Measurements from ENCODE around the gene RANBP3.

RANBP3 gene

GRCh38 chr19:5921516-5922160 is 56.3 kb downstream of the RANBP3 start (continued):
- no peak for TF ChIP-seq PATZ1 (tag by site-specific recombination; IDR thresholded peaks at IDR 0.05)
- no peak for TF ChIP-seq ZNF544 (tag by site-specific recombination; IDR thresholded peaks at IDR 0.05)
- TF ChIP-seq, protein P1, sequence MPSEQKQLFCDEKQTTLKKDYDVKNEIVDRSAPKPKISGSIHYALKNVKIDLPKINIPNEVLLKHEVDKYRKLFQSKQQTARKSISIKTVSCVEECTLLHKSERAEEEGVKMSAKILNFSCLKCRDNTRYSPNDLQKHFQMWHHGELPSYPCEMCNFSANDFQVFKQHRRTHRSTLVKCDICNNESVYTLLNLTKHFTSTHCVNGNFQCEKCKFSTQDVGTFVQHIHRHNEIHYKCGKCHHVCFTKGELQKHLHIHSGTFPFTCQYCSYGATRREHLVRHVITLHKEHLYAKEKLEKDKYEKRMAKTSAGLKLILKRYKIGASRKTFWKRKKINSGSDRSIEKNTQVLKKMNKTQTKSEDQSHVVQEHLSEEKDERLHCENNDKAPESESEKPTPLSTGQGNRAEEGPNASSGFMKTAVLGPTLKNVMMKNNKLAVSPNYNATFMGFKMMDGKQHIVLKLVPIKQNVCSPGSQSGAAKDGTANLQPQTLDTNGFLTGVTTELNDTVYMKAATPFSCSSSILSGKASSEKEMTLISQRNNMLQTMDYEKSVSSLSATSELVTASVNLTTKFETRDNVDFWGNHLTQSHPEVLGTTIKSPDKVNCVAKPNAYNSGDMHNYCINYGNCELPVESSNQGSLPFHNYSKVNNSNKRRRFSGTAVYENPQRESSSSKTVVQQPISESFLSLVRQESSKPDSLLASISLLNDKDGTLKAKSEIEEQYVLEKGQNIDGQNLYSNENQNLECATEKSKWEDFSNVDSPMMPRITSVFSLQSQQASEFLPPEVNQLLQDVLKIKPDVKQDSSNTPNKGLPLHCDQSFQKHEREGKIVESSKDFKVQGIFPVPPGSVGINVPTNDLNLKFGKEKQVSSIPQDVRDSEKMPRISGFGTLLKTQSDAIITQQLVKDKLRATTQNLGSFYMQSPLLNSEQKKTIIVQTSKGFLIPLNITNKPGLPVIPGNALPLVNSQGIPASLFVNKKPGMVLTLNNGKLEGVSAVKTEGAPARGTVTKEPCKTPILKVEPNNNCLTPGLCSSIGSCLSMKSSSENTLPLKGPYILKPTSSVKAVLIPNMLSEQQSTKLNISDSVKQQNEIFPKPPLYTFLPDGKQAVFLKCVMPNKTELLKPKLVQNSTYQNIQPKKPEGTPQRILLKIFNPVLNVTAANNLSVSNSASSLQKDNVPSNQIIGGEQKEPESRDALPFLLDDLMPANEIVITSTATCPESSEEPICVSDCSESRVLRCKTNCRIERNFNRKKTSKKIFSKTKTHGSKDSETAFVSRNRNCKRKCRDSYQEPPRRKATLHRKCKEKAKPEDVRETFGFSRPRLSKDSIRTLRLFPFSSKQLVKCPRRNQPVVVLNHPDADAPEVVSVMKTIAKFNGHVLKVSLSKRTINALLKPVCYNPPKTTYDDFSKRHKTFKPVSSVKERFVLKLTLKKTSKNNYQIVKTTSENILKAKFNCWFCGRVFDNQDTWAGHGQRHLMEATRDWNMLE (tag by site-specific recombination; conservative IDR thresholded peaks at IDR 0.05; ENCODE audit: low read depth): no peak
- no peak for TF ChIP-seq ZNF335 (tag by site-specific recombination; conservative IDR thresholded peaks at IDR 0.05)
- TF ChIP-seq ZNF350 (tag by site-specific recombination; IDR thresholded peaks at IDR 0.05): no peak
- no peak for TF ChIP-seq ZSCAN30 (tag by site-specific recombination; IDR thresholded peaks at IDR 0.05)
- TF ChIP-seq, protein P2, sequence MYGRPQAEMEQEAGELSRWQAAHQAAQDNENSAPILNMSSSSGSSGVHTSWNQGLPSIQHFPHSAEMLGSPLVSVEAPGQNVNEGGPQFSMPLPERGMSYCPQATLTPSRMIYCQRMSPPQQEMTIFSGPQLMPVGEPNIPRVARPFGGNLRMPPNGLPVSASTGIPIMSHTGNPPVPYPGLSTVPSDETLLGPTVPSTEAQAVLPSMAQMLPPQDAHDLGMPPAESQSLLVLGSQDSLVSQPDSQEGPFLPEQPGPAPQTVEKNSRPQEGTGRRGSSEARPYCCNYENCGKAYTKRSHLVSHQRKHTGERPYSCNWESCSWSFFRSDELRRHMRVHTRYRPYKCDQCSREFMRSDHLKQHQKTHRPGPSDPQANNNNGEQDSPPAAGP (tag by site-specific recombination; IDR thresholded peaks at IDR 0.05): no peak
- no peak for TF ChIP-seq ZNF510 (tag by site-specific recombination; IDR thresholded peaks at IDR 0.05; ENCODE audit: insufficient replicate concordance)
- TF ChIP-seq, protein P3, sequence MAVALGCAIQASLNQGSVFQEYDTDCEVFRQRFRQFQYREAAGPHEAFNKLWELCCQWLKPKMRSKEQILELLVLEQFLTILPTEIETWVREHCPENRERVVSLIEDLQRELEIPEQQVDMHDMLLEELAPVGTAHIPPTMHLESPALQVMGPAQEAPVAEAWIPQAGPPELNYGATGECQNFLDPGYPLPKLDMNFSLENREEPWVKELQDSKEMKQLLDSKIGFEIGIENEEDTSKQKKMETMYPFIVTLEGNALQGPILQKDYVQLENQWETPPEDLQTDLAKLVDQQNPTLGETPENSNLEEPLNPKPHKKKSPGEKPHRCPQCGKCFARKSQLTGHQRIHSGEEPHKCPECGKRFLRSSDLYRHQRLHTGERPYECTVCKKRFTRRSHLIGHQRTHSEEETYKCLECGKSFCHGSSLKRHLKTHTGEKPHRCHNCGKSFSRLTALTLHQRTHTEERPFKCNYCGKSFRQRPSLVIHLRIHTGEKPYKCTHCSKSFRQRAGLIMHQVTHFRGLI (tag by site-specific recombination; IDR thresholded peaks at IDR 0.05): no peak
- no peak for TF ChIP-seq HOXA7 (CRISPR knock-in tag; IDR thresholded peaks at IDR 0.05; ENCODE audit: borderline replicate concordance)
- no peak for TF ChIP-seq ZNF530 (tag by site-specific recombination; IDR thresholded peaks at IDR 0.05; ENCODE audit: low read depth)

DNA sequence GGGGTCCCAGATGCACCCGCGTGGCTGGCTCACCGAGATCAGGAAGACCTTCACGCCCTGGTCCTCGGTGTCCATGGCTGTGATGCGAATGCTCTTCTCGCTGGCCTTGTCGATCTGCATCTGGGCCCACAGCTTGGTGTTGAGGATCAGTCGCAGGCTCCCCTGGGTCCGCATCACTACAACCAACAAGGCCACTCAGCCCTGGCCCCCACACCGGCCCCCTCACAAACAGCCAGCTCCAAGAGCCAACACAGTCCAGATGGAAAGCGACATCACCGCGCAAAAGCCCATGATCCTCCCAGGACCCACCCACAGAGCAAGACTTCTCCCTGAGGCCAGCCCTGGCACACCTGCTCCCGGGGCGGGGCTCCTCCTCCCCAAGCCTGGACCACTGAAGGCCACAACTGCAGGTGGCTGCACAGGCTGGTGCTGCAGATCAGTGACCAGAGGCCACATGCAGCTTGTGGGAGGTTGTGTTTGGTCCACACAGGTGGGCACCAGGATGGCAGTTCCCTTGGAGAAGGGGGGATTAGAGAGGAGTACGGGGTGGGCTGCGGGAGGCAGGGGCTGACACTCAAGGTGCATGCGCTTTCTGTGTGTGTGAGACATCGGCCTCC is 59.4 kb downstream of the RANBP3 start:
- Histone ChIP-seq H3K36me3 (ENCODE audit: control insufficient read depth in 2 of 2, insufficient read depth in 1 of 2, low read length in 2 of 2) (peaks cover 20 to 83% of the 10 kb centered on the region in 2 experiments; a peak in 2 of 3 replicates), H3K4me1 (ENCODE audit: control insufficient read depth, insufficient read depth, low read length) (no peaks in the 10 kb centered on the region), H3K27ac (ENCODE audit: extremely low read depth, low read depth, low read length) (no peak overlapping the region), H3K9me3 (ENCODE audit: control insufficient read depth, insufficient read depth, low read depth, low read length) (no peaks in the 10 kb centered on the region), H3K4me3 (ENCODE audit: low read depth, low read length) (no peak overlapping the region)
- TF ChIP-seq KLF1 (tag by site-specific recombination; IDR thresholded peaks at IDR 0.05) (peak; percentile 52), ZNF138 (tag by site-specific recombination; IDR thresholded peaks at IDR 0.05; ENCODE audit: borderline replicate concordance) (no peak), ZNF292 (tag by site-specific recombination; IDR thresholded peaks at IDR 0.05; ENCODE audit: borderline replicate concordance, low read depth) (no peak), ZNF654 (tag by site-specific recombination; IDR thresholded peaks at IDR 0.05; ENCODE audit: low read depth) (no peak)
- TF ChIP-seq, protein P1 (tag by site-specific recombination; conservative IDR thresholded peaks at IDR 0.05; ENCODE audit: low read depth): no peak
- ChIA-PET POLR2A (no interaction called here), CTCF (interaction anchor here (0.5 kb wide), 2 partner anchors 102 to 1234 kb away, joined by 3 to 5 read pairs; no protein-coding TSS in a partner anchor)
